Astrocyte (in vitro differentiated cells and primary cell): ENCODE results near the gene GMPR2.

Source experiments
- EZH2 ChIP-seq: IDR thresholded peaks from 2 replicates; pipeline ENCODE4 v1.6.1; 2012; ENCODE audit warnings: mild to moderate bottlenecking, low read length, inconsistent platforms; ENCODE audit not compliant: insufficient read depth
- TF ChIP-seq, protein P1 (sequence below): IDR thresholded peaks from 2 replicates; pipeline ENCODE4 v1.5.1; 2011; ENCODE audit warnings: low read depth, mild to moderate bottlenecking, inconsistent platforms, low read length, moderate library complexity; ENCODE audit not compliant: insufficient read depth

DNA sequence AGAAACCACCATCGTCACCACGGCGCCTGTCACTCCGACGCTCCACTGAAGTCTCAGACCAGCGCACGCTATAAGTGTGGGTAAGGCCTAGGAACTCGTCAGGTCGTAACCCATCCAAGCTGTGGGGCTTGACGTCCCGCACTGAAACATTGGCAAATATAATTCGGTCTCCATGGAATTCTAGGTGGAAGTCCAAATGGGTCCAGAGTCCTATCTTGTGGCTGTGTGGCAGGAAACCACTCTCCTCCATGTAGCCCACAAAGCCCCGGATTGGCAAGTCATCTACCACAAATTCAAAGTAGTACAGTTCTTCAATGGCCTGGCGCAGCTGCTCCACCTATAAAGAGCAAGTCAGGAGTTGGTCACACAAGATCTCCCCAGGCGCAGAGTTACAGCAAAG lies 39.8 kb upstream of the GMPR2 start:
- TF ChIP-seq, protein P1, sequence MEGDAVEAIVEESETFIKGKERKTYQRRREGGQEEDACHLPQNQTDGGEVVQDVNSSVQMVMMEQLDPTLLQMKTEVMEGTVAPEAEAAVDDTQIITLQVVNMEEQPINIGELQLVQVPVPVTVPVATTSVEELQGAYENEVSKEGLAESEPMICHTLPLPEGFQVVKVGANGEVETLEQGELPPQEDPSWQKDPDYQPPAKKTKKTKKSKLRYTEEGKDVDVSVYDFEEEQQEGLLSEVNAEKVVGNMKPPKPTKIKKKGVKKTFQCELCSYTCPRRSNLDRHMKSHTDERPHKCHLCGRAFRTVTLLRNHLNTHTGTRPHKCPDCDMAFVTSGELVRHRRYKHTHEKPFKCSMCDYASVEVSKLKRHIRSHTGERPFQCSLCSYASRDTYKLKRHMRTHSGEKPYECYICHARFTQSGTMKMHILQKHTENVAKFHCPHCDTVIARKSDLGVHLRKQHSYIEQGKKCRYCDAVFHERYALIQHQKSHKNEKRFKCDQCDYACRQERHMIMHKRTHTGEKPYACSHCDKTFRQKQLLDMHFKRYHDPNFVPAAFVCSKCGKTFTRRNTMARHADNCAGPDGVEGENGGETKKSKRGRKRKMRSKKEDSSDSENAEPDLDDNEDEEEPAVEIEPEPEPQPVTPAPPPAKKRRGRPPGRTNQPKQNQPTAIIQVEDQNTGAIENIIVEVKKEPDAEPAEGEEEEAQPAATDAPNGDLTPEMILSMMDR, result no peak
- no peak for TF ChIP-seq EZH2
